GM18505 (cell line): ENCODE data around the gene LSM5.

ENCODE experiments used
- ATAC-seq: cut with Tn5 transposase; IDR thresholded peaks from one replicate; pipeline ENCODE4 v1.9.1; 2021; ENCODE audit not compliant: unreplicated experiment
- POLR2A ChIP-seq: IDR thresholded peaks from 4 replicates; pipeline ENCODE4 v1.6.1; 2011; ENCODE audit warnings: borderline replicate concordance; ENCODE audit not compliant: insufficient read depth, insufficient read length; ENCODE audit errors: extremely low read depth

Gene LSM5

GRCh38 chr7:32490127-32490796 lies at the start of gene LSM5:
TSS of gene LSM5 (minus strand) at chr7:32490380. CDS start at chr7:32490365, 15 bp downstream.
- peak; percentile 84 for TF ChIP-seq POLR2A
- peak; percentile 84 for ATAC-seq

- no peak for TF ChIP-seq POLR2A
- no peak for ATAC-seq
Observed at GRCh38 chr7:32539366-32539765, 49.2 kb upstream of the LSM5 start.

DNA sequence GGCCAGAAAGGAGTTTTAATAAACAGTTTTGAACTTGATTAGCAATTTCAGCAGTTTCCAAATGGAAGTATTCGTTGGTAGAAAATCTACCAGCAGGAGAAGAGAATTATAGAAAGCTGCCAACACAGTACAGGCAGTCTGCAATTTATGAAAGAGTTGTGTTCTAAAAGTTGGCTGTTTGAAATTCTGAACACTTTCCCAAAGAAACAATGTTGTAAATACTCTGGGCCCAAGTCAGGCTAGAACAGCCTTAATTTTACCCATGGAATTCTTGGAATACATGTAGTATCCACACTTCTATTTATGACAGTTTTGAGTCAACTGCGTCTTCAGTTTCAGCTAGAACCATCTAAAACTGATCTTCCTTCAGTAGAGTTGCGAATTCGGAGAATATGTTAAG lies 47.6 kb upstream of the LSM5 start:
- no peak for ATAC-seq
- TF ChIP-seq POLR2A, result no peak

GRCh38 chr7:32536585-32536984 lies 46.4 kb upstream of the LSM5 start:
- no peak for ATAC-seq
- no peak for TF ChIP-seq POLR2A

- ATAC-seq, result no peak
- no peak for TF ChIP-seq POLR2A
Observed at GRCh38 chr7:32536016-32536415, 45.8 kb upstream of the LSM5 start.

DNA sequence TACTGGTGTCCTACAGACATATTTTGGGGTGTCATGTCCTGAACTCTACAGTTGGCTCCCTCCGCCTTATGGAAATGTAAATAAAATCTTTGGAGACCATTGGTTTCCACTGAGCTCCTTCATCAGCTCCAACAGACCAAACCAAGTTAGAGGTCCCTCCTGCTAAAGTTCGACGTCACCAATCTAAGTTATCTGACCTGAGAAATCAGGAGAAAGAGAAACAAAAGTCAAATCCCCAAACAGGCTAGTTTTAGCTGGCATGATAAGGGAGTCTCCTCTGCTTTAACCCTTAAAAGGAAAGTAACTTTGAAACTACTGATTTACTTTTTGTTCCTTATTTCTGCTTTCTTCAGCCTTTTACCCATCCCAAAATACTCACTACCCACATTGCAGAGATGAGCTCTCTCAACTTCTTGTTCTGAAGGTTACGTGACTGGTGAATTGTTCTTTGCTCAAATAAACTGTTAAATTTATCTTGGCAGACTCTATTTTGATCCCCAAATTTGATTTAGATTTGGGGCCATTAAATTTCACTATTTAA lies 45.1 kb upstream of the LSM5 start:
- ATAC-seq, result peak; percentile 50
- TF ChIP-seq POLR2A, result no peak

DNA sequence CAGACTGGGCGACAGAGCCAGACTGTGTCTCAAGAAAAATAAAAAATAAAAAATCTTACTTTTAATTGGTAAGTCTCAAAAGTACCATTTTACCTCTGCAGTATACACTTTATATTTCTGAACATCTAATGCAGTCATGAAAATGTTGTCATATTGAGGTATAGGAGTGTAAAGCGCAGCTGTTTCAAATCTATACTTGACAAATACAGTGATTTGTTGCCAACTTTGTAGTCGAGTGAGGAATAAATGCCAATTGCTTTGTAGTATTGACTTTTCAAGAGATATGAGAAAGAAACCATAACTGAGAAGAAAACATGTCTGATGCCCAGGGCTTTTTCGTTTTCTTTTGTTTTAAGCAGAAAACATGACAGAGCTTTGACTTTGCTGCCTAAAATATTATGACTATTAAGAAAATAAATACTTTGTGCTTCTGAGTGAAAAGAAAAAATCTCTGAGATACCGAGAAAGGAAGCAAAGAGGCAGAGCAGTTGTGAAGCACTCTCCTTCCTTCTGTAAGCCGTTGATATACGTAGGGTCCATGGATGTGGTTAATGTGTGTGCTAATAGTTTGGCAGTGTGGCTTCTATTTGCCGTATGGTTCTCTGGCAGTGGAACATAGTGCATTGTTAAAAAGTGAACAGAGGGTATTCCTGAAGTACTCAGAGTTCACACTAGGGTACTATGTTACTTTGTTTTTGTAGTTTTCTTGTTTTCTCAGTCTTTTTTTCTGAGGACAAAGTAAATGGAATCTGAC lies 43.3 kb upstream of the LSM5 start:
- no peak for TF ChIP-seq POLR2A
- no peak for ATAC-seq

GRCh38 chr7:32532716-32533115 lies 42.5 kb upstream of the LSM5 start:
- TF ChIP-seq POLR2A, result no peak
- no peak for ATAC-seq

DNA sequence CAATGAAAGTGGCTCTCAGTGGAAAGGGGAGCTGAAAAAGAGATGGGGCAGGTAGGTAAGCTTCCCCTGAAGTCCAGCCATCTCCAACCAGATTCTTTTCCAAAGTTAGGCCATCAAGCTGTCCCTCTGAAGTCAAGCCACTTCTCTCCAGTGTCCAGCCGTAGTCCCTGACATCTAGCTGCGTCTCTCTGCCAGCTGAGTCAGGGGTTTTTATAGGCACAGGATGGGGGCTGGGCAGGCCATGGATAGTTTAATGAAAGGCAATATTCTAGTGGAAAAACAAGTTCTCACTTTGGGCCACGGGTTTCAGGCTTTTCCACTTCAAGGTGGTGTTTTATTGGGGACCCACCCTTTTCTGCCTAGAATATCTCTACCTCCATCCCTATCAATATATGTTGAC lies 41.9 kb upstream of the LSM5 start:
- TF ChIP-seq POLR2A, result no peak
- no peak for ATAC-seq

- no peak for ATAC-seq
- no peak for TF ChIP-seq POLR2A
Observed at GRCh38 chr7:32531402-32531801, 41.2 kb upstream of the LSM5 start.

DNA sequence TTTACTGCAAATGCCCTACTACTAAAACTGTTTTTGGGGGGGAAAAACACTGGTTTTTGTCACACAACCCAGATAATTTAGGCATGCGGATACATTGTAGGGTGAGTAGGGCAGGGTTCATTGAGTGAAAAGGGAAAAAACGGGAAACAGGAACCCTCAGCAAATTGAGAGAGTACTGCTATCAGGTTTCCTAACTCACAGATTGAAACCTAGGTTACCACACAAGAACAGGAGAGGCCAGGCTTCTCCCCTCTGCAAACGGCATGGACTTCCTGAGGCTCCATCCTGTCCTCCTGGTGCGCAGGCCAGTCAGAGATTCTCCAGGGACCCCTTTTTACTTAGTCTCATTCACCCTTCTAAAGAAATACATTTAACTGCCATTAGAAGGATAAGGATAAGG lies 35.7 kb upstream of the LSM5 start:
- TF ChIP-seq POLR2A, result no peak
- ATAC-seq, result no peak

GRCh38 chr7:32524631-32525030 lies 34.5 kb upstream of the LSM5 start:
- no peak for TF ChIP-seq POLR2A
- no peak for ATAC-seq

DNA sequence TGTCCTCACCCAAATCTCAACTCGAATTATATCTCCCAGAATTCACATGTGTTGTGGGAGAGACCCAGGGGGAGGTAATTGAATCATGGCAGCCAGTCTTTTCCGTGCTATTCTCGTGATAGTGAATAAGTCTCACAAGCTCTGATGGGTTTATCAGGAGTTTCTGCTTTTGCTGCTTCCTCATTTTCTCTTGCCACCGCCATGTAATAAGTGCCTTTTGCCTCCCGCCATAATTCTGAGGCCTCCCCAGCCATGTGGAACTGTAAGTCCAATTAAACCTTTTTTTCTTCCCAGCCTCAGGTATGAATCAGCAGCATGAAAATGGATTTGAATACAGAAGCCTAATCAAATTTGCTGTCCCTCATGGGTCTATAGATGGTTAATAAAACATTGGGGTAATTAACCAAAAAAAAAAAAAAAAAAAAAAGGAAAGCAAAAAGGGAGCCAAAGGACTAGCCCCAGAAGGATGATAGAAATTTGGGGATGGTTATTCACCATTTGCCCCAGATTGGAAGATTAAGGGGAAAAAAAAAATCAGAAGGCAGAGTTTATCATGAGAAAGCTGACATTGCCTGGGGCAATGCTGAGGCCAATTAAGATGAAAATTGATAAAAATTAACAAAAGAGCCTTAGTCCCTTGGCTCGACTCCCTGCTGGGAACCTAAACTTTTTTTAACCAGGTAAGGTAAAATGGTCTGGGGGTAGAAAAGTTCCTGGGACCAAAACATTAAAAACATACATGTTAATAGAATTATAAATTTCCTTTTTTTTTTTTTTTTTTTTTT lies 32.8 kb upstream of the LSM5 start:
- no peak for TF ChIP-seq POLR2A
- no peak for ATAC-seq
